Spleen (tissue), 11 donors: ENCODE results near the gene USP49. TPM values are rescaled to one million over a fixed set of nuclear protein-coding genes. Genes with fewer than 3 reads are reported as not detected.
A peak's percentile ranks its signal among the peaks of the same experiment; 100 is the strongest.

Experiments
- DNase-seq: peaks from one replicate; pipeline ENCODE4 v3.0.0-alpha.2; 2020
- H3K27ac ChIP-seq, 8 donors: fragments of 200-600 bp; sonication (generic) in 7 of 8; 1 replicate in 4 of 8; 2 replicates in 4 of 8; pipeline versions ENCODE4 v1.5.0 to v1.8.0; 2016 to 2021; ENCODE audit warnings: inconsistent platforms in 4 of 8, mild to moderate bottlenecking in 4 of 8, moderate library complexity in 1 of 8
- H3K27me3 ChIP-seq, 7 donors: fragments of 200-600 bp; sonication (generic) in 6 of 7; replicated peaks in 1 of 7; 1 replicate in 4 of 7; 2 replicates in 3 of 7; pipeline versions ENCODE4 v1.5.0 to v1.8.0; 2016 to 2021; ENCODE audit warnings: inconsistent platforms in 3 of 7, mild to moderate bottlenecking in 1 of 7
- H3K36me3 ChIP-seq, 6 donors: fragments of 200-600 bp; sonication (generic) in 5 of 6; 1 replicate in 4 of 6; 2 replicates in 2 of 6; pipeline versions ENCODE4 v1.5.0 to v1.8.0; 2016 to 2021; ENCODE audit warnings: inconsistent platforms in 2 of 6
- H3K4me1 ChIP-seq, 6 donors: fragments of 200-600 bp; sonication (generic) in 5 of 6; 1 replicate in 3 of 6; 2 replicates in 3 of 6; pipeline versions ENCODE4 v1.5.0 to v1.8.0; 2016 to 2021; ENCODE audit warnings: inconsistent platforms in 3 of 6
- H3K4me3 ChIP-seq, 8 donors: fragments of 200-600 bp; sonication (generic) in 7 of 8; 1 replicate in 4 of 8; 2 replicates in 4 of 8; pipeline versions ENCODE4 v1.5.0 to v1.8.0; 2016 to 2021; ENCODE audit warnings: inconsistent platforms in 4 of 8, mild to moderate bottlenecking in 4 of 8, moderate library complexity in 2 of 8
- H3K9me3 ChIP-seq, 8 donors: fragments of 200-600 bp; sonication (generic) in 7 of 8; 1 replicate in 4 of 8; 2 replicates in 4 of 8; pipeline versions ENCODE4 v1.5.0 to v1.8.0; 2016 to 2021; ENCODE audit warnings: inconsistent platforms in 4 of 8
- POLR2A ChIP-seq, 3 donors: fragments of 450-650 bp; IDR thresholded peaks; one replicate each; pipeline ENCODE4 v1.5.1; 2017; ENCODE audit warnings: antibody characterized with exemption in 3 of 3, mild to moderate bottlenecking in 1 of 3
- POLR2AphosphoS5 ChIP-seq, 3 donors: sonication (generic); formaldehyde crosslinking; IDR thresholded peaks; one replicate each; pipeline ENCODE4 v1.5.1; 2017; ENCODE audit warnings: antibody characterized with exemption in 3 of 3
- WGBS, 5 donors: extraction: QIAGEN DNeasy Blood & Tissue Kit in 3 of 5; methylation state at CpG; one replicate each; pipeline versions ENCODE4 v1.1.5 to v1.1.7; 2013 to 2018; 5-methylcytosine and 5-hydroxymethylcytosine counted together
- intact Hi-C: fragments of 100-400 bp; cut with DNase I; formaldehyde crosslinking; loops from one replicate; pipeline ENCODE4 v1.15.0; 2023; ENCODE audit warnings: low total_unique reads
- polyA plus RNA-seq, 3 donors: library from polyadenylated mRNA; stranded (reverse); fragments of 200-250 nt; gene quantifications; one replicate each; pipeline ENCODE4 v1.2.1, GENCODE V29; 2013
- total RNA-seq, 7 donors: library from RNA; depleted of rRNA in 3 of 7; stranded (reverse); fragments of >200 nt in 3 of 7; fragmentation: NEBNext Ultra II Directional in 4 of 7; extraction: Animal tissue kit (Norgen Biotek cat#: 25700) in 4 of 7; gene quantifications; one replicate each; pipeline versions ENCODE4 v1.1.0 to v1.2.1, GENCODE V29; 2016 to 2021
- TF ChIP-seq, protein P1 (sequence below), 11 experiments: fragments of 200-600 bp in 7 of 11; fragments of 450-650 bp in 4 of 11; sonication (generic) in 4 of 11; IDR thresholded peaks in 8 of 11; conservative IDR thresholded peaks in 3 of 11; 1 replicate in 7 of 11; 2 replicates in 4 of 11; pipeline versions ENCODE4 v1.4.0 to v1.8.0; 2016 to 2021; ENCODE audit warnings: antibody characterized with exemption in 11 of 11, inconsistent platforms in 4 of 11, mild to moderate bottlenecking in 1 of 11
- donor health status: healthy with polysubstance abuse.
- donor health status: DM: no; HTN: no; CAD: no; lungs with moderate emphysema.
- donor health status: DM: no; HTN: no; CAD: no.
- donor health status: Bipolar disorder and iron deficiency.
- donor health status: healthy.
- donor health status: DM: no; HTN: no; CAD: no.
- donor health status: DM: yes; HTN: yes; CAD: no.

The USP49 gene
- total and polyA plus RNA-seq, 10 donors, result 0.35 to 6.8 (median 4.2) TPM

DNA sequence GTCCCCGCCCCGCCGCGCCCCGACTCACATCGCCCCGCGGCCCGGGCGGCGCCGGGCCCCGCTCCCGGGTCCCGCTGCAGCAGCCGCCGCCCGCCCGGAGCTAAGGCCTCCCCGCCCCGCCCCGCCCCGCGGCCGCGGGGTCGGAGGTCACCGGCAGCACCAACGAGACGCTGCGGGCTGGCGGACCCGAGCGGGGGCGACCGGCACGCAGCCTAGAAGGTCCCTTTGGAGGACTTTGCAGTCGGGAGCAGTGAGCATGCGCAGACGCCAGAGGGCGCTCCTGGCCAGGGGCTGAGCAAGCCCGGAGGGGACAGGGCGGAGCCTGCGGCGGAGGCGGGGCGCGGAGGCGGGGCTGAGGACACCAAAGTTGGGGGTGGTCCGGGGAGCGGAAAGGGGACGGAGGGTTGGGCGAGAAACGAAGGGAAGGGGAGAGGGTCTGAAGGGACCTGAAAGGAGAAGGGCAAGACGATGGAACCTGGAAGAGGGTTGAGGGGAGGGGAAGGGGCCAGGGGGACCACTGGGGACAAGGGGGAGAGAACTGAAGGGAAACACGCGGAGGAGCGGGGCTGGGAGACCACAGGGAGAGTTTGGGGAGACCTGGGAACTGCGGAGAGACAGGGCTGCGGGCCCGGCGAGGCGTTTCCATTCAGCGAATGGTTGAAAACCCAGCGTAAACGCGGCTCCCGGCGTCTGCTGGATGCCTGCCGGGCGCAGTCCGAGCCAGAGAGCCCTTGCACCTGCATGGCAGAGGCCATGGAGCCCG lies 115.2 kb downstream of the USP49 start, which contains the start of gene FRS3:
Gene FRS3 (minus strand): TSS at position 113 of the 763 bp plus-strand sequence. CDS start 2,913 bp downstream, outside the sequence.
- intact Hi-C loops, result loop anchor here (5.0 to 10.0 kb wide), 2 partner anchors 175 to 267 kb away; no protein-coding TSS in a partner anchor
- TF ChIP-seq POLR2A (IDR thresholded peaks at IDR 0.05) (no peak), POLR2AphosphoS5 (IDR thresholded peaks at IDR 0.05) (peak; percentile 80 to 90 (median 83))
- TF ChIP-seq, protein P1, sequence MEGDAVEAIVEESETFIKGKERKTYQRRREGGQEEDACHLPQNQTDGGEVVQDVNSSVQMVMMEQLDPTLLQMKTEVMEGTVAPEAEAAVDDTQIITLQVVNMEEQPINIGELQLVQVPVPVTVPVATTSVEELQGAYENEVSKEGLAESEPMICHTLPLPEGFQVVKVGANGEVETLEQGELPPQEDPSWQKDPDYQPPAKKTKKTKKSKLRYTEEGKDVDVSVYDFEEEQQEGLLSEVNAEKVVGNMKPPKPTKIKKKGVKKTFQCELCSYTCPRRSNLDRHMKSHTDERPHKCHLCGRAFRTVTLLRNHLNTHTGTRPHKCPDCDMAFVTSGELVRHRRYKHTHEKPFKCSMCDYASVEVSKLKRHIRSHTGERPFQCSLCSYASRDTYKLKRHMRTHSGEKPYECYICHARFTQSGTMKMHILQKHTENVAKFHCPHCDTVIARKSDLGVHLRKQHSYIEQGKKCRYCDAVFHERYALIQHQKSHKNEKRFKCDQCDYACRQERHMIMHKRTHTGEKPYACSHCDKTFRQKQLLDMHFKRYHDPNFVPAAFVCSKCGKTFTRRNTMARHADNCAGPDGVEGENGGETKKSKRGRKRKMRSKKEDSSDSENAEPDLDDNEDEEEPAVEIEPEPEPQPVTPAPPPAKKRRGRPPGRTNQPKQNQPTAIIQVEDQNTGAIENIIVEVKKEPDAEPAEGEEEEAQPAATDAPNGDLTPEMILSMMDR (IDR thresholded peaks at IDR 0.05 in 8 of 11, conservative IDR thresholded peaks at IDR 0.05 in 3 of 11), result peak; percentile 92 to 99 (median 96)
- H3K4me1 ChIP-seq, result peaks cover 13 to 88% (median 52%) of the 10 kb centered on the region in 6 donors

DNA sequence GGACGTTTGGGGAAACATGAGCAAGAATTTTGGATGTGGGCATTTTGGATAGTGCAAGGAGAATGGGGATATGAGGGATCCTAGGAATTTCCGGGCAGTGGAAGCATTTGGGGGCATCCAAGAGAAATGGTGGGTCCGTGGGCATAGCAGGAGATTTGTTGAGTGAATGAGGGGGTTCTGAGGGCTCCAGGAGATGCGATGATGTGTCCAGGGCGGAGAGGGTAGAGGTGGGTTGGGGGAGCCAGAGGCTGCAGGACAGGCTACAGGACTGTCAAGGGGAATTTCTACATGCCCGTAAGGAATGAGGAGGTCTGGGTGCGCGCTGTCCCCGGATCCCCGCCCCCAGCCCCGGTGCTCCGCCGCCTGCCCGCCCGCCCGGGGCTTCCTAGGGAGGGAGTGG lies 115.8 kb downstream of the USP49 start:
- no peak for DNase-seq
- peaks cover 0 to 7% (median 0%) of the 10 kb centered on the region in 7 donors for H3K27me3 ChIP-seq
- peaks cover 7 to 81% (median 45%) of the 10 kb centered on the region in 6 donors for H3K4me1 ChIP-seq
- no peak for TF ChIP-seq POLR2A (IDR thresholded peaks at IDR 0.05)
- H3K9me3 ChIP-seq, result no peaks in the 10 kb centered on the region
- H3K27ac ChIP-seq, result peak overlapping the region in 6 of 8 donors; percentile 44 to 95 (median 76)
- intact Hi-C loops, result loop anchor here (10.0 kb wide), 1 partner anchor 175 kb away; no protein-coding TSS in a partner anchor
- H3K36me3 ChIP-seq, result peaks cover 0 to 40% (median 21%) of the 10 kb centered on the region in 6 donors
- 3 to 9% (median 5%) methylated on average over 12 to 16 of the region's 16 CpGs for WGBS, 5 donors
- H3K4me3 ChIP-seq, result peak overlapping the region; percentile 39 to 93 (median 81)

More for the DNA sequence above, 115.2 kb downstream of the USP49 start, which contains the start of gene FRS3:
- peaks cover 0 to 7% (median 0%) of the 10 kb centered on the region in 7 donors for H3K27me3 ChIP-seq
- H3K9me3 ChIP-seq, result no peaks in the 10 kb centered on the region
- peak within 1 kb of the TSS; percentile 19 to 95 (median 84) for H3K27ac ChIP-seq
- peak within 1 kb of the TSS; percentile 71 to 93 (median 81) for H3K4me3 ChIP-seq
- whole genome bisulfite sequencing, 5 donors, result 0 to 1% (median 0%) methylated on average over 36 to 73 of the region's 73 CpGs
- DNase-seq, result peak; percentile 100
- peaks cover 0 to 37% (median 15%) of the 10 kb centered on the region in 6 donors for H3K36me3 ChIP-seq

DNA sequence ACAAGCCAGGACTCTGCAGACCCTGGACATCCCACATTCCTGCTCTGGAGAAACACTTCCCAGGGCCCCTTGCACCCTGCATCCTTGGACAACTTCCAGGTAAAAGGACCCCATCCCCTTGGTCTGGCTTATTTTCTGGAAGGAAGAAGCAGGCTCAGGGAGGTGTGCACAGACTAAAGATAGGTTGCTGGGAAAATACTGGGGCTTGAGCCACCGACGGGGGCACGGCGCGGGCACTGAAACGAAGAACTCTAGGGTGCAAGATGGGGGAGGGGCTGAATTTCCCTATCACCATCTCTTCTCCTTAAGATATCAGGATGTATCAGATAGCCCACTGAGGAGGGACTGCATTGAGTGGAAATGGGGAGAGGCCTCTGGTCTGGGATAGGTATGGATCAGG lies 116.3 kb downstream of the USP49 start:
- Histone ChIP-seq H3K9me3 (no peaks in the 10 kb centered on the region), H3K4me3 (peak overlapping the region in 6 of 8 donors; percentile 80 to 93 (median 82)), H3K27ac (peak overlapping the region in 2 of 8 donors; percentile 84 to 95), H3K4me1 (peaks cover 6 to 77% (median 41%) of the 10 kb centered on the region in 6 donors), H3K36me3 (peaks cover 0 to 42% (median 25%) of the 10 kb centered on the region in 6 donors), H3K27me3 (peaks cover 0 to 7% (median 0%) of the 10 kb centered on the region in 7 donors)
- WGBS, 5 donors, result 54 to 65% (median 56%) methylated on average over 6 of the region's 6 CpGs
- intact Hi-C loops, result loop anchor here (10.0 kb wide), 1 partner anchor 174 kb away; no protein-coding TSS in a partner anchor
- TF ChIP-seq, protein P1 (IDR thresholded peaks at IDR 0.05 in 8 of 11, conservative IDR thresholded peaks at IDR 0.05 in 3 of 11), result no peak
- TF ChIP-seq POLR2AphosphoS5 (IDR thresholded peaks at IDR 0.05) (no peak), POLR2A (IDR thresholded peaks at IDR 0.05) (no peak)
- no peak for DNase-seq

DNA sequence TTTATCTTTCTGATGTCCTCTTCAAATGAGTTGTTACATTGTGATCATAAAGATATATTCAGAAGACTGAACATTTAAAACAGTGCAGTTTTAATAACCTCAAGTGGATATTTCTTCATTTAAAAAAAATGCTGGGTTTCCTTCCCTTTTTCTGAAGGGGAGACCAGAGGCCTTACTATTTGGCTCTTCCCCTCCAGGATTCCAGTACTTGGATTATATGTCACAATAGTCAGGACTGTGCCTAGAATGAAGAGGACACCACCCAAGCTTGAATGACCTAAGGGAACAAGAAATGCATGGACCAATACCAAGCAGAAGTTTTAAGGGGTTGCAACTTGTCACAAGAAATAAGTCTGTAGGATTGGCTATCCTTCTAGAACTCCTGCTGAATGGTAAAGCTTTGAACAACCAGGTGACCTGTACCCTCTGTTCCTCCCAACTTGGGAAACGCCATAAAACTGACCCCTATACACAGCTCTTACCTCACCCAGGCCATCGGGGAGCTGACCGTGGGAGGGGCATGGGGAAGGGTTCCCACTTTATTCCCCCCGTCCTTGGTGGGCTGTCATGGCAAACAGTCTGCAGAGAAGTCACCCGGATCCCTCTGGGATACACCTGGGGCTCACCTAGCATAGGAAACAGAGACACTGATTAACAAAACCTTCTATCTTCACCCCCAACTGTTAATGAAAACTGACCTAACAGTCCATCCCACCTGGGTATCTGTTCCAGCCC lies 117.5 kb downstream of the USP49 start:
- Histone ChIP-seq H3K4me3 (no peak overlapping the region), H3K9me3 (no peaks in the 10 kb centered on the region), H3K27me3 (peaks cover 0 to 7% (median 0%) of the 10 kb centered on the region in 7 donors), H3K27ac (peak overlapping the region in 3 of 8 donors; percentile 19 to 56 (median 51)), H3K4me1 (peaks cover 6 to 65% (median 37%) of the 10 kb centered on the region in 6 donors), H3K36me3 (peaks cover 0 to 47% (median 33%) of the 10 kb centered on the region in 6 donors)
- 75 to 87% (median 83%) methylated on average over 5 of the region's 5 CpGs for WGBS, 5 donors
- no peak for DNase-seq
- TF ChIP-seq, protein P1 (IDR thresholded peaks at IDR 0.05 in 8 of 11, conservative IDR thresholded peaks at IDR 0.05 in 3 of 11), result no peak
- TF ChIP-seq POLR2AphosphoS5 (IDR thresholded peaks at IDR 0.05) (no peak), POLR2A (IDR thresholded peaks at IDR 0.05) (no peak)
- intact Hi-C loops, result loop anchor here (10.0 kb wide), 1 partner anchor 173 kb away; no protein-coding TSS in a partner anchor
